SJSA1 (cell line): Measurements from ENCODE around the gene S100A10. TPM values are rescaled to one million over a fixed set of nuclear protein-coding genes. Genes with fewer than 3 reads are reported as not detected.

Experiments used
- DNase-seq, 2 experiments: peaks; one replicate each; pipeline ENCODE4 v3.0.0-alpha.2; 2015 to 2020; ENCODE audit warnings: low spot score in 2 of 2, low read depth in 1 of 2
- H3K27ac ChIP-seq: fragments of 250-450 bp; sonication (Bioruptor Pico); 2 replicates; pipeline ENCODE4 v1.5.1; 2020; ENCODE audit warnings: mild to moderate bottlenecking, moderate library complexity
- H3K27me3 ChIP-seq: fragments of 250-450 bp; sonication (Bioruptor Pico); replicated peaks from 2 replicates; pipeline ENCODE4 v1.5.1; 2020; ENCODE audit warnings: mild to moderate bottlenecking, moderate library complexity
- H3K36me3 ChIP-seq: fragments of 250-450 bp; sonication (Bioruptor Pico); 2 replicates; pipeline ENCODE4 v1.5.1; 2020; ENCODE audit warnings: mild to moderate bottlenecking
- H3K4me1 ChIP-seq: fragments of 250-450 bp; sonication (Bioruptor Pico); replicated peaks from 2 replicates; pipeline ENCODE4 v1.6.1; 2021; ENCODE audit warnings: mild to moderate bottlenecking
- H3K4me3 ChIP-seq: fragments of 250-450 bp; sonication (Bioruptor Pico); 2 replicates; pipeline ENCODE4 v1.5.1; 2020; ENCODE audit warnings: mild to moderate bottlenecking
- H3K9me3 ChIP-seq: fragments of 250-450 bp; sonication (Bioruptor Pico); replicated peaks from 2 replicates; pipeline ENCODE4 v1.5.1; 2020; ENCODE audit warnings: mild to moderate bottlenecking
- total RNA-seq: library from RNA; depleted of rRNA; stranded (reverse); fragments of >200 nt; shearing (Covaris generic); gene quantifications from 2 replicates; pipeline ENCODE4 v1.2.3, GENCODE V29; 2014

S100A10 gene
- total RNA-seq, 1 experiment from 2014 or later = 151 TPM

GRCh38 chr1:152024223-152024622, 30.6 kb upstream of the S100A10 start:
- Histone ChIP-seq H3K4me1 (no peaks in the 10 kb centered on the region), H3K36me3 (no peaks in the 10 kb centered on the region), H3K27ac (no peak overlapping the region), H3K27me3 (peaks cover 5% of the 10 kb centered on the region; the same call in 1 of the 2 replicates), H3K4me3 (no peak overlapping the region), H3K9me3 (no peaks in the 10 kb centered on the region)
- no peak for DNase-seq

GRCh38 chr1:152023221-152023620, 29.6 kb upstream of the S100A10 start:
- no peak for DNase-seq
- Histone ChIP-seq H3K4me1 (no peaks in the 10 kb centered on the region), H3K9me3 (no peaks in the 10 kb centered on the region), H3K27ac (no peak overlapping the region), H3K36me3 (no peaks in the 10 kb centered on the region), H3K27me3 (peaks cover 5% of the 10 kb centered on the region; the same call in 1 of the 2 replicates), H3K4me3 (no peak overlapping the region)

GRCh38 chr1:152022474-152022873, 28.8 kb upstream of the S100A10 start:
- Histone ChIP-seq H3K27me3 (peaks cover 5% of the 10 kb centered on the region; the same call in 1 of the 2 replicates), H3K4me3 (no peak overlapping the region), H3K9me3 (no peaks in the 10 kb centered on the region), H3K27ac (no peak overlapping the region), H3K4me1 (no peaks in the 10 kb centered on the region), H3K36me3 (no peaks in the 10 kb centered on the region)
- no peak for DNase-seq

- no peak overlapping the region for H3K4me3 ChIP-seq
- H3K27me3 ChIP-seq = peaks cover 10% of the 10 kb centered on the region; the same call in 1 of the 2 replicates
- no peaks in the 10 kb centered on the region for H3K9me3 ChIP-seq
- no peaks in the 10 kb centered on the region for H3K4me1 ChIP-seq
- no peak for DNase-seq
- no peaks in the 10 kb centered on the region for H3K36me3 ChIP-seq
- no peak overlapping the region for H3K27ac ChIP-seq
These were observed 27.9 kb upstream of the S100A10 start for GRCh38 chr1:152021569-152021968.

- no peaks in the 10 kb centered on the region for H3K36me3 ChIP-seq
- 0 out of 2 replicates have a peak, but pooled peaks cover 5% of the 10 kb centered on the region for H3K27me3 ChIP-seq
- no peak for DNase-seq
- no peaks in the 10 kb centered on the region for H3K4me1 ChIP-seq
- no peaks in the 10 kb centered on the region for H3K9me3 ChIP-seq
- no peak overlapping the region for H3K4me3 ChIP-seq
- no peak overlapping the region for H3K27ac ChIP-seq
These were observed 27.2 kb upstream of the S100A10 start for GRCh38 chr1:152020849-152021248.

GRCh38 chr1:152018537-152018936, 24.9 kb upstream of the S100A10 start:
- Histone ChIP-seq H3K36me3 (no peaks in the 10 kb centered on the region), H3K4me3 (no peak overlapping the region), H3K4me1 (no peaks in the 10 kb centered on the region), H3K27me3 (0 out of 2 replicates have a peak, but pooled peaks cover 5% of the 10 kb centered on the region), H3K27ac (no peak overlapping the region), H3K9me3 (no peaks in the 10 kb centered on the region)
- no peak for DNase-seq

GRCh38 chr1:152015766-152016165, 22.1 kb upstream of the S100A10 start:
- H3K36me3 ChIP-seq = no peaks in the 10 kb centered on the region
- no peaks in the 10 kb centered on the region for H3K9me3 ChIP-seq
- no peak overlapping the region for H3K27ac ChIP-seq
- DNase-seq = no peak
- H3K27me3 ChIP-seq = 0 out of 2 replicates have a peak, but pooled peaks cover 5% of the 10 kb centered on the region
- H3K4me1 ChIP-seq = no peaks in the 10 kb centered on the region
- H3K4me3 ChIP-seq = no peak overlapping the region

- H3K4me1 ChIP-seq = no peaks in the 10 kb centered on the region
- H3K4me3 ChIP-seq = no peak overlapping the region
- H3K36me3 ChIP-seq = no peaks in the 10 kb centered on the region
- no peak for DNase-seq
- H3K27ac ChIP-seq = no peak overlapping the region
- H3K27me3 ChIP-seq = 0 out of 2 replicates have a peak, but pooled peaks cover 5% of the 10 kb centered on the region
- no peaks in the 10 kb centered on the region for H3K9me3 ChIP-seq
These were observed 21.3 kb upstream of the S100A10 start for GRCh38 chr1:152014943-152015342.

GRCh38 chr1:152013664-152014237, 20.1 kb upstream of the S100A10 start:
- peak in 1 of 2 experiments; percentile 32 for DNase-seq
- Histone ChIP-seq H3K4me3 (no peak overlapping the region), H3K36me3 (no peaks in the 10 kb centered on the region), H3K4me1 (no peaks in the 10 kb centered on the region), H3K9me3 (no peaks in the 10 kb centered on the region), H3K27ac (no peak overlapping the region), H3K27me3 (0 out of 2 replicates have a peak, but pooled peaks cover 5% of the 10 kb centered on the region)

- Histone ChIP-seq H3K27ac (no peak overlapping the region), H3K9me3 (no peaks in the 10 kb centered on the region), H3K4me1 (peaks cover 9% of the 10 kb centered on the region), H3K36me3 (no peaks in the 10 kb centered on the region), H3K27me3 (no peaks in the 10 kb centered on the region), H3K4me3 (no peak overlapping the region)
- no peak for DNase-seq
These were observed 16.0 kb upstream of the S100A10 start for GRCh38 chr1:152009691-152010090.

GRCh38 chr1:152007047-152007446, 13.4 kb upstream of the S100A10 start:
- no peak overlapping the region for H3K4me3 ChIP-seq
- peaks cover 9% of the 10 kb centered on the region for H3K4me1 ChIP-seq
- H3K27me3 ChIP-seq = no peaks in the 10 kb centered on the region
- DNase-seq = peak in 1 of 2 experiments; percentile 21
- no peaks in the 10 kb centered on the region for H3K9me3 ChIP-seq
- H3K36me3 ChIP-seq = no peaks in the 10 kb centered on the region
- no peak overlapping the region for H3K27ac ChIP-seq

GRCh38 chr1:152005360-152005912, 11.8 kb upstream of the S100A10 start:
- Histone ChIP-seq H3K27me3 (no peaks in the 10 kb centered on the region), H3K9me3 (no peaks in the 10 kb centered on the region), H3K4me1 (peaks cover 15% of the 10 kb centered on the region), H3K4me3 (no peak overlapping the region), H3K36me3 (no peaks in the 10 kb centered on the region), H3K27ac (no peak overlapping the region)
- DNase-seq = no peak

GRCh38 chr1:152003846-152004442, 10.3 kb upstream of the S100A10 start:
- Histone ChIP-seq H3K4me1 (peaks cover 18% of the 10 kb centered on the region), H3K27ac (no peak overlapping the region), H3K9me3 (no peaks in the 10 kb centered on the region), H3K4me3 (no peak overlapping the region), H3K27me3 (no peaks in the 10 kb centered on the region), H3K36me3 (no peaks in the 10 kb centered on the region)
- no peak for DNase-seq

- Histone ChIP-seq H3K4me3 (no peak overlapping the region), H3K36me3 (no peaks in the 10 kb centered on the region), H3K27me3 (no peaks in the 10 kb centered on the region), H3K9me3 (no peaks in the 10 kb centered on the region; the same call in 1 of the 2 replicates), H3K4me1 (peaks cover 23% of the 10 kb centered on the region), H3K27ac (no peak overlapping the region)
- DNase-seq = no peak
These were observed 9.3 kb upstream of the S100A10 start for GRCh38 chr1:152002960-152003359.
